GM12878 (cell line): Measurements from ENCODE around the gene KRT75. TPM values are rescaled to one million over a fixed set of nuclear protein-coding genes. Genes with fewer than 3 reads are reported as not detected.

Source experiments
- ATAC-seq: fragments of 200-7000 bp; cut with Tn5 transposase; 3 replicates; pipeline ENCODE4 v1.9.1; 2020; ENCODE audit warnings: mild to moderate bottlenecking, moderate library complexity
- BruUV-seq: library from RNA; stranded (reverse); fragments of 400-500 nt; replicated peaks from 2 replicates; lab custom pipeline; 2021; lab: Mats Ljungman, UMichigan
- CTCF ChIA-PET: fragments of 300-600 bp; sonication (Branson Sonifier 250); formaldehyde crosslinking; extraction: SDS; loops from one replicate; lab custom pipeline; 2021; ENCODE audit warnings: inconsistent platforms; lab: Yijun Ruan, JAX
- POLR2A ChIA-PET: fragments of 350-600 bp; formaldehyde crosslinking; extraction: SDS; loops from one replicate; lab custom pipeline; 2021; ENCODE audit warnings: inconsistent platforms; lab: Charles Lee
- RAD21 ChIA-PET: fragments of 300-600 bp; sonication (Branson Sonifier 250); formaldehyde crosslinking; loops from one replicate; lab custom pipeline; 2023; ENCODE audit warnings: antibody characterized with exemption; ENCODE audit not compliant: unreplicated experiment; lab: Charles Lee
- SMC1A ChIA-PET: fragments of 300-600 bp; sonication (Branson Sonifier 250); formaldehyde crosslinking; loops from one replicate; lab custom pipeline; 2023; ENCODE audit not compliant: unreplicated experiment, uncharacterized antibody; lab: Charles Lee
- DNase-seq: peaks from one replicate; pipeline ENCODE4 v3.0.0-alpha.2; 2011; ENCODE audit warnings: low read depth, low spot score
- FAIRE-seq: peaks from 3 replicates; lab custom pipeline; 2011; peaks lifted over from hg19 to GRCh38; lab: Jason Lieb, UNC
- H2AFZ ChIP-seq: 2 replicates; pipeline ENCODE4 v1.6.0; 2011; ENCODE audit warnings: low read depth, low read length, control low read depth; ENCODE audit not compliant: control insufficient read depth
- H3K27ac ChIP-seq: 2 replicates; pipeline ENCODE4 v1.5.1; 2011; ENCODE audit warnings: control low read depth; ENCODE audit not compliant: control insufficient read depth, insufficient read depth
- H3K27me3 ChIP-seq, 2 experiments: replicated peaks in 1 of 2; 2 replicates each; pipeline versions ENCODE4 v1.6.0 to v1.6.1; 2011; ENCODE audit warnings: low read length in 1 of 2; ENCODE audit not compliant: control insufficient read depth in 2 of 2, insufficient read depth in 2 of 2
- H3K36me3 ChIP-seq, 2 experiments: 2 replicates each; pipeline ENCODE4 v1.5.1; 2011; ENCODE audit warnings: low read length in 1 of 2; ENCODE audit not compliant: control insufficient read depth in 2 of 2, insufficient read depth in 2 of 2
- H3K4me1 ChIP-seq: 2 replicates; pipeline ENCODE4 v1.6.1; 2011; ENCODE audit warnings: mild to moderate bottlenecking, low read length, moderate library complexity, mixed read lengths; ENCODE audit not compliant: control insufficient read depth, insufficient read depth
- H3K4me2 ChIP-seq: 2 replicates; pipeline ENCODE4 v1.6.0; 2011; ENCODE audit warnings: control low read depth; ENCODE audit not compliant: control insufficient read depth, insufficient read depth
- H3K4me3 ChIP-seq: fragments of 200-600 bp; sonication (generic); 2 replicates; pipeline ENCODE4 v1.5.1; 2016
- H3K79me2 ChIP-seq: 2 replicates; pipeline ENCODE4 v1.6.0; 2011; ENCODE audit warnings: low read length; ENCODE audit not compliant: control insufficient read depth, insufficient read depth
- H3K9ac ChIP-seq: 2 replicates; pipeline ENCODE4 v1.8.0; 2011; ENCODE audit warnings: low read length, control low read depth, mixed read lengths; ENCODE audit not compliant: control insufficient read depth, insufficient read depth
- H3K9me3 ChIP-seq: replicated peaks from 3 replicates; pipeline ENCODE4 v1.5.1; 2011; ENCODE audit warnings: mild to moderate bottlenecking, low read length; ENCODE audit not compliant: control insufficient read depth, insufficient read depth
- H4K20me1 ChIP-seq: 2 replicates; pipeline ENCODE4 v1.6.0; 2011; ENCODE audit not compliant: control insufficient read depth, insufficient read depth
- ASH2L ChIP-seq: fragments of 300-600, 200-600 bp; sonication (generic); IDR thresholded peaks from 2 replicates; pipeline ENCODE4 v1.6.1; 2017; ENCODE audit warnings: low read depth, mild to moderate bottlenecking, borderline replicate concordance
- CHD2 ChIP-seq: IDR thresholded peaks from 2 replicates; pipeline ENCODE4 v1.6.1; 2011; ENCODE audit warnings: low read depth, low read length, improper control_type of control experiment, borderline replicate concordance
- CTCF ChIP-seq, 3 experiments: IDR thresholded peaks in 2 of 3; conservative IDR thresholded peaks in 1 of 3; 2 replicates each; pipeline ENCODE4 v1.5.1; 2011; ENCODE audit warnings: low read depth in 3 of 3, low read length in 3 of 3, mild to moderate bottlenecking in 3 of 3, control low read depth in 2 of 3, moderate library complexity in 2 of 3, inconsistent platforms in 1 of 3, mixed read lengths in 1 of 3; ENCODE audit not compliant: control insufficient read depth in 2 of 3, insufficient read depth in 1 of 3; ENCODE audit errors: extremely low read depth in 1 of 3
- EED ChIP-seq: sonication (generic); IDR thresholded peaks from 2 replicates; pipeline ENCODE4 v1.6.1; 2016; ENCODE audit warnings: antibody characterized with exemption, low read depth
- NBN ChIP-seq: fragments of 450-650 bp; IDR thresholded peaks from 2 replicates; pipeline ENCODE4 v1.6.1; 2016
- NFIC ChIP-seq: IDR thresholded peaks from 2 replicates; pipeline ENCODE4 v1.6.1; 2012; ENCODE audit warnings: low read depth, mild to moderate bottlenecking, inconsistent platforms, low read length, moderate library complexity
- POLR2A ChIP-seq: IDR thresholded peaks from 2 replicates; pipeline ENCODE4 v1.6.1; 2011; ENCODE audit warnings: low read depth, mild to moderate bottlenecking, low read length
- POU2F2 ChIP-seq: IDR thresholded peaks from 3 replicates; pipeline ENCODE4 v1.6.1; 2011; ENCODE audit warnings: low read depth, mild to moderate bottlenecking, low read length, borderline replicate concordance
- SMAD1 ChIP-seq: fragments of 450-650 bp; IDR thresholded peaks from 2 replicates; pipeline ENCODE4 v1.6.1; 2018; ENCODE audit warnings: mild to moderate bottlenecking, low read depth; ENCODE audit not compliant: partially characterized antibody
- SMC3 ChIP-seq: IDR thresholded peaks from 2 replicates; pipeline ENCODE4 v1.6.1; 2011; ENCODE audit warnings: low read length, improper control_type of control experiment, borderline replicate concordance
- SUPT20H ChIP-seq: IDR thresholded peaks from 2 replicates; pipeline ENCODE4 v1.6.1; 2011; ENCODE audit warnings: low read depth, mild to moderate bottlenecking, low read length, moderate library complexity, borderline replicate concordance; ENCODE audit not compliant: control insufficient read depth
- TCF7 ChIP-seq: IDR thresholded peaks from 2 replicates; pipeline ENCODE4 v1.6.1; 2014; ENCODE audit warnings: antibody characterized with exemption, borderline replicate concordance
- USF2 ChIP-seq: IDR thresholded peaks from 2 replicates; pipeline ENCODE4 v1.6.1; 2011; ENCODE audit warnings: low read depth, low read length, improper control_type of control experiment, borderline replicate concordance
- ZZZ3 ChIP-seq: IDR thresholded peaks from 2 replicates; pipeline ENCODE4 v1.6.1; 2011; ENCODE audit warnings: low read depth; ENCODE audit not compliant: control insufficient read depth, insufficient read length
- WGBS: methylation state at CpG from one replicate; pipeline ENCODE4 v1.1.6; 2016; ENCODE audit warnings: low lambda C conversion rate; ENCODE audit not compliant: insufficient replicate concordance, insufficient coverage; ENCODE audit errors: missing lambda C conversion rate; 5-methylcytosine and 5-hydroxymethylcytosine counted together
- in situ Hi-C: fragments of 300-500 bp; cut with MboI; formaldehyde crosslinking; loops from 9 replicates; pipeline ENCODE4 v1.14.3; 2018; ENCODE audit warnings: mixed read lengths
- intact Hi-C: fragments of 100-400 bp; cut with micrococcal nuclease; formaldehyde crosslinking; loops from one replicate; pipeline ENCODE4 v1.14.2; 2022; ENCODE audit not compliant: unreplicated experiment
- polyA plus RNA-seq, 11 experiments: library from polyadenylated mRNA; depleted of rRNA in 4 of 11; unstranded in 6 of 11; stranded (reverse) in 5 of 11; fragments of >200 nt; fragmentation: Nextera tagmentation in 4 of 11; fragmentation: Illumina TruSeq in 1 of 11; extraction: Ambion mirVana in 4 of 11; extraction: Trizol in 1 of 11; gene quantifications; 1 replicate in 1 of 11; 2 replicates in 10 of 11; pipeline versions ENCODE4 v1.2.1 to v1.2.3, GENCODE V29; 2011 to 2016; ENCODE audit warnings: inconsistent platforms in 2 of 11, missing spikeins in 2 of 11, low read depth in 1 of 11
- total RNA-seq, 4 experiments: library from RNA; depleted of rRNA in 3 of 4; stranded (reverse); fragments of >200 nt in 3 of 4; fragmentation: Illumina TruSeq in 1 of 4; extraction: Trizol in 1 of 4; gene quantifications; 2 replicates each; pipeline versions ENCODE4 v1.2.1 to v1.2.3, GENCODE V29; 2013 to 2021
- TF ChIP-seq, protein P1 (sequence below): IDR thresholded peaks from 2 replicates; pipeline ENCODE4 v1.6.1; 2011; ENCODE audit warnings: borderline replicate concordance, low read depth, mild to moderate bottlenecking, moderate library complexity, low read length; ENCODE audit not compliant: insufficient read depth, poor library complexity, severe bottlenecking

Gene KRT75
- total and polyA plus RNA-seq, 10 of the 15 experiments (the other 5 are each of a cell fraction or from before 2014, with no cell fraction given) = not detected

GRCh38 chr12:52458861-52459260 is 24.7 kb upstream of the KRT75 start:
- no peaks in the 10 kb centered on the region for H3K9me3 ChIP-seq
- ATAC-seq = no peak
- H3K27me3 ChIP-seq = peaks cover 0 to 2% of the 10 kb centered on the region in 2 experiments; a peak in 1 of 4 replicates
- H3K4me1 ChIP-seq = no peaks in the 10 kb centered on the region
- TF ChIP-seq NBN = no peak
- no peak for TF ChIP-seq ZZZ3
- TF ChIP-seq SMAD1 = no peak
- TF ChIP-seq, protein P1, sequence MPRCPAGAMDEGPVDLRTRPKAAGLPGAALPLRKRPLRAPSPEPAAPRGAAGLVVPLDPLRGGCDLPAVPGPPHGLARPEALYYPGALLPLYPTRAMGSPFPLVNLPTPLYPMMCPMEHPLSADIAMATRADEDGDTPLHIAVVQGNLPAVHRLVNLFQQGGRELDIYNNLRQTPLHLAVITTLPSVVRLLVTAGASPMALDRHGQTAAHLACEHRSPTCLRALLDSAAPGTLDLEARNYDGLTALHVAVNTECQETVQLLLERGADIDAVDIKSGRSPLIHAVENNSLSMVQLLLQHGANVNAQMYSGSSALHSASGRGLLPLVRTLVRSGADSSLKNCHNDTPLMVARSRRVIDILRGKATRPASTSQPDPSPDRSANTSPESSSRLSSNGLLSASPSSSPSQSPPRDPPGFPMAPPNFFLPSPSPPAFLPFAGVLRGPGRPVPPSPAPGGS = no peak
- no peak for TF ChIP-seq EED
- TF ChIP-seq NFIC = no peak
- no peak for TF ChIP-seq TCF7
- no peak for TF ChIP-seq CHD2
- no peak for TF ChIP-seq POLR2A
- TF ChIP-seq ASH2L = no peak
- TF ChIP-seq CTCF (IDR thresholded peaks at IDR 0.05 in 2 of 3, conservative IDR thresholded peaks at IDR 0.05 in 1 of 3; ENCODE audit: control insufficient read depth in 2 of 3, extremely low read depth in 1 of 3, insufficient read depth in 1 of 3, low read depth in 3 of 3, low read length in 3 of 3) = no peak
- no peak for TF ChIP-seq SUPT20H
- TF ChIP-seq USF2 = no peak
- TF ChIP-seq POU2F2 = no peak
- TF ChIP-seq SMC3 = no peak
- no peak overlapping the region for H3K4me3 ChIP-seq
- H3K36me3 ChIP-seq = no peaks in the 10 kb centered on the region
- H3K27ac ChIP-seq = no peak overlapping the region
- no peak overlapping the region for H2AFZ ChIP-seq
- WGBS = 39% methylated on average over 5 of the region's 5 CpGs
- FAIRE-seq = no peak
- RAD21 ChIA-PET = no interaction called here
- CTCF ChIA-PET = interaction anchor here (0.7 kb wide), 1 partner anchor 98 kb away, joined by 3 read pairs; no protein-coding TSS in a partner anchor
- no peak overlapping the region for H3K4me2 ChIP-seq
- in situ Hi-C loops (no loop called here), intact Hi-C loops (no loop called here)
- H3K9ac ChIP-seq = no peak overlapping the region
- BruUV-seq = no TSS peak
- POLR2A ChIA-PET = no interaction called here
- SMC1A ChIA-PET = no interaction called here
- H4K20me1 ChIP-seq = no peaks in the 10 kb centered on the region
- no peak for DNase-seq
- H3K79me2 ChIP-seq = no peaks in the 10 kb centered on the region
